ENCODE data around the gene PTMA. TPM values are rescaled to one million over a fixed set of nuclear protein-coding genes. Genes with fewer than 3 reads are reported as not detected.
A peak's percentile ranks its signal among the peaks of the same experiment; 100 is the strongest.

The PTMA gene
- total RNA-seq, 1 experiment from 2014 or later: 1,260 TPM

- no peaks in the 10 kb centered on the region for H3K9me2 ChIP-seq (ENCODE audit: insufficient read depth)
- no peak for TF ChIP-seq EZH2 (IDR thresholded peaks at IDR 0.05; ENCODE audit: low read depth)
- peak; percentile 26; the same call in 1 of the 2 replicates for TF ChIP-seq CTCF (conservative IDR thresholded peaks at IDR 0.05)
- peak overlapping the region; percentile 81 for H2AFZ ChIP-seq
- peaks cover 40% of the 10 kb centered on the region for H3K4me1 ChIP-seq (replicated peaks; ENCODE audit: insufficient read depth)
- H3F3A ChIP-seq (ENCODE audit: insufficient read depth, low read depth): peaks cover 14% of the 10 kb centered on the region; the same call in 1 of the 2 replicates
- no peaks in the 10 kb centered on the region for H3K9me3 ChIP-seq (ENCODE audit: insufficient read depth, low read depth)
- no peaks in the 10 kb centered on the region for H3K27me3 ChIP-seq (ENCODE audit: insufficient read depth, low read depth)
- CTCF ChIA-PET: interaction anchor here (0.5 to 1.7 kb wide), 5 partner anchors 9 to 43 kb away, joined by 3 to 10 read pairs (median 4); no protein-coding TSS in a partner anchor
- intact Hi-C loops (cut with micrococcal nuclease; ENCODE audit: unreplicated experiment): loop anchor here (1.0 kb wide), 1 partner anchor 42 kb away; the partner anchor contains the start of gene PTMA
- no peaks in the 10 kb centered on the region for H3K36me3 ChIP-seq (ENCODE audit: low read depth)
- POLR2A ChIA-PET (ENCODE audit: unreplicated experiment): interaction anchor here (0.5 to 1.6 kb wide), 10 partner anchors 9 to 510 kb away, joined by 4 to 20 read pairs (median 6); no protein-coding TSS in a partner anchor
- peak overlapping the region; percentile 92 for H3K4me2 ChIP-seq
- peak overlapping the region; percentile 62 for H3K4me3 ChIP-seq
- no TSS peak for BruUV-seq (replicated peaks)
- DNase-seq: peak; percentile 94 to 97
- no peaks in the 10 kb centered on the region for H4K20me1 ChIP-seq (ENCODE audit: insufficient read depth)
- H3K27ac ChIP-seq: peak overlapping the region; percentile 96
- H3K79me2 ChIP-seq (ENCODE audit: low read depth): peaks cover 4% of the 10 kb centered on the region; the same call in 1 of the 2 replicates
These were observed 41.9 kb upstream of the PTMA start for GRCh38 chr2:231666171-231667095.

GRCh38 chr2:231667096-231667427 is 41.3 kb upstream of the PTMA start:
- peak overlapping the region; percentile 62; the same call in 1 of the 2 replicates for H3K4me3 ChIP-seq
- peaks cover 4% of the 10 kb centered on the region; the same call in 1 of the 2 replicates for H3K79me2 ChIP-seq (ENCODE audit: low read depth)
- peaks cover 42% of the 10 kb centered on the region for H3K4me1 ChIP-seq (replicated peaks; ENCODE audit: insufficient read depth)
- TSS peak; percentile 89 for BruUV-seq (replicated peaks)
- H3K36me3 ChIP-seq (ENCODE audit: low read depth): no peaks in the 10 kb centered on the region
- H4K20me1 ChIP-seq (ENCODE audit: insufficient read depth): no peaks in the 10 kb centered on the region
- H3K9me3 ChIP-seq (ENCODE audit: insufficient read depth, low read depth): no peaks in the 10 kb centered on the region
- DNase-seq: no peak
- H3F3A ChIP-seq (ENCODE audit: insufficient read depth, low read depth): peaks cover 20% of the 10 kb centered on the region; the same call in 1 of the 2 replicates
- TF ChIP-seq EZH2 (IDR thresholded peaks at IDR 0.05; ENCODE audit: low read depth) (no peak), CTCF (conservative IDR thresholded peaks at IDR 0.05) (no peak; the same call in 1 of the 2 replicates)
- peak overlapping the region; percentile 92 for H3K4me2 ChIP-seq
- no peaks in the 10 kb centered on the region for H3K27me3 ChIP-seq (ENCODE audit: insufficient read depth, low read depth)
- peak overlapping the region; percentile 96 for H3K27ac ChIP-seq
- H2AFZ ChIP-seq: peak overlapping the region; percentile 69
- intact Hi-C loops (cut with micrococcal nuclease; ENCODE audit: unreplicated experiment): no loop called here
- POLR2A ChIA-PET (ENCODE audit: unreplicated experiment): interaction anchor here (0.5 to 1.6 kb wide), 8 partner anchors 8 to 66 kb away, joined by 4 to 20 read pairs (median 6); no protein-coding TSS in a partner anchor
- CTCF ChIA-PET: interaction anchor here (0.5 to 1.7 kb wide), 4 partner anchors 8 to 43 kb away, joined by 3 to 10 read pairs (median 6); no protein-coding TSS in a partner anchor
- no peaks in the 10 kb centered on the region for H3K9me2 ChIP-seq (ENCODE audit: insufficient read depth)

DNA sequence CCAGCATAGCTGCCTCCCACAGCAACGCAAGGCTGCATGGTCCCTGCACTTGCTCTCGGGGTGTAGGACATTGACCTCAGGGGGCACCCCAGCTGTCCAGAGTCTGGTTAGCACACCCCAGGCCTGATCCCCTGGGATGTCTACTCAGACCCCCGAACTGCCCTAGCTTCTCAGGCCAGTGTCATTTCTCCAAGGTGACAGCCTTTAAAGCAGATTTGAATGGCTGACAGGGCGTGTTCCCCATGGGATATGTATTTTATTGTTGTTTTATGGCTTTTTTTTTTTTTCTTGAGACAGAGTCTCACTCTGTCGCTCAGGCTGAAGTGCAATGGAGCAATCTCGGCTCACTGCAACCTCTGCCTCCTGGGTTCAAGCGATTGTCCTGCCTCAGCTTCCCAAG is 40.8 kb upstream of the PTMA start:
- H3K27ac ChIP-seq: peak overlapping the region; percentile 96
- no peaks in the 10 kb centered on the region for H3K27me3 ChIP-seq (ENCODE audit: insufficient read depth, low read depth)
- POLR2A ChIA-PET (ENCODE audit: unreplicated experiment): interaction anchor here (0.5 to 1.6 kb wide), 7 partner anchors 8 to 66 kb away, joined by 4 to 20 read pairs (median 6); no protein-coding TSS in a partner anchor
- intact Hi-C loops (cut with micrococcal nuclease; ENCODE audit: unreplicated experiment): no loop called here
- H3F3A ChIP-seq (ENCODE audit: insufficient read depth, low read depth): peaks cover 23% of the 10 kb centered on the region; the same call in 1 of the 2 replicates
- peaks cover 4% of the 10 kb centered on the region; the same call in 1 of the 2 replicates for H3K79me2 ChIP-seq (ENCODE audit: low read depth)
- peak overlapping the region; percentile 62; the same call in 1 of the 2 replicates for H3K4me3 ChIP-seq
- H2AFZ ChIP-seq: 0 out of 2 replicates have a peak overlapping the region, but pooled peaks have one; percentile 69
- no peaks in the 10 kb centered on the region for H3K9me3 ChIP-seq (ENCODE audit: insufficient read depth, low read depth)
- no peaks in the 10 kb centered on the region for H3K36me3 ChIP-seq (ENCODE audit: low read depth)
- peak overlapping the region; percentile 92 for H3K4me2 ChIP-seq
- no TSS peak for BruUV-seq (replicated peaks)
- no peaks in the 10 kb centered on the region for H3K9me2 ChIP-seq (ENCODE audit: insufficient read depth)
- TF ChIP-seq CTCF (conservative IDR thresholded peaks at IDR 0.05): no peak
- TF ChIP-seq EZH2 (IDR thresholded peaks at IDR 0.05; ENCODE audit: low read depth): no peak
- H4K20me1 ChIP-seq (ENCODE audit: insufficient read depth): no peaks in the 10 kb centered on the region
- CTCF ChIA-PET: interaction anchor here (0.8 to 1.3 kb wide), 2 partner anchors 8 to 19 kb away, joined by 4 to 7 read pairs; no protein-coding TSS in a partner anchor
- DNase-seq: no peak
- H3K4me1 ChIP-seq (replicated peaks; ENCODE audit: insufficient read depth): peaks cover 46% of the 10 kb centered on the region
